H1 (cell line): ENCODE measurements around the gene REPS2.

Experiments used
- CBX8 ChIP-seq: fragments of 300-800, 300-1000 bp; sonication (generic); IDR thresholded peaks from 2 replicates; pipeline ENCODE4 v1.7.1; 2016; ENCODE audit warnings: low read depth, low read length, borderline replicate concordance
- CEBPB ChIP-seq: IDR thresholded peaks from 2 replicates; pipeline ENCODE4 v1.6.1; 2012; ENCODE audit warnings: low read depth, low read length
- CREB1 ChIP-seq: IDR thresholded peaks from 2 replicates; pipeline ENCODE4 v1.6.1; 2012; ENCODE audit warnings: inconsistent platforms
- CTCF ChIP-seq, 3 experiments: IDR thresholded peaks; 1 replicate in 2 of 3; 2 replicates in 1 of 3; pipeline versions ENCODE4 v1.5.1 to v1.6.1; 2011; ENCODE audit warnings: low read length in 3 of 3, mild to moderate bottlenecking in 3 of 3, inconsistent platforms in 2 of 3, low read depth in 1 of 3, moderate library complexity in 1 of 3; ENCODE audit not compliant: insufficient read depth in 1 of 3; ENCODE audit errors: control extremely low read depth in 1 of 3
- EP300 ChIP-seq, 2 experiments: IDR thresholded peaks; 1 replicate in 1 of 2; 2 replicates in 1 of 2; pipeline ENCODE4 v1.6.1; 2011 to 2012; ENCODE audit warnings: low read depth in 2 of 2, low read length in 2 of 2, mild to moderate bottlenecking in 2 of 2, borderline replicate concordance in 1 of 2, inconsistent platforms in 1 of 2, moderate library complexity in 1 of 2
- GABPA ChIP-seq: IDR thresholded peaks from 2 replicates; pipeline ENCODE4 v1.6.1; 2011; ENCODE audit warnings: mild to moderate bottlenecking, low read length, moderate library complexity, borderline replicate concordance; ENCODE audit not compliant: insufficient read depth
- POLR2A ChIP-seq, 2 experiments: IDR thresholded peaks; 1 replicate in 1 of 2; 2 replicates in 1 of 2; pipeline ENCODE4 v1.6.1; 2011; ENCODE audit warnings: low read depth in 2 of 2, low read length in 2 of 2, mild to moderate bottlenecking in 2 of 2; ENCODE audit errors: control extremely low read depth in 1 of 2
- POLR2AphosphoS5 ChIP-seq: IDR thresholded peaks from 2 replicates; pipeline ENCODE4 v1.6.1; 2011; ENCODE audit warnings: low read depth, low read length
- RAD21 ChIP-seq, 2 experiments: IDR thresholded peaks in 1 of 2; conservative IDR thresholded peaks in 1 of 2; 2 replicates each; pipeline ENCODE4 v1.6.1; 2011; ENCODE audit warnings: low read depth in 2 of 2, low read length in 2 of 2, improper control_type of control experiment in 1 of 2, inconsistent platforms in 1 of 2, mild to moderate bottlenecking in 1 of 2, moderate library complexity in 1 of 2
- RNF2 ChIP-seq: fragments of 200-900, 300-1000 bp; sonication (generic); IDR thresholded peaks from 2 replicates; pipeline ENCODE4 v1.7.1; 2016; ENCODE audit warnings: borderline replicate concordance, low read depth, mild to moderate bottlenecking, antibody characterized with exemption, low read length; ENCODE audit not compliant: poor library complexity, severe bottlenecking; ENCODE audit errors: missing control alignments
- SUZ12 ChIP-seq: fragments of 200-600 bp; sonication (generic); IDR thresholded peaks from 2 replicates; pipeline ENCODE4 v1.6.1; 2012; ENCODE audit warnings: mild to moderate bottlenecking, inconsistent platforms, low read length, moderate library complexity, mixed read lengths
- YY1 ChIP-seq: IDR thresholded peaks from 2 replicates; pipeline ENCODE4 v1.6.1; 2011; ENCODE audit warnings: low read depth, mild to moderate bottlenecking, low read length
- ZNF274 ChIP-seq: IDR thresholded peaks from 2 replicates; pipeline ENCODE4 v1.7.0; 2012; ENCODE audit warnings: low read length, borderline replicate concordance; ENCODE audit errors: extremely low read depth

DNA sequence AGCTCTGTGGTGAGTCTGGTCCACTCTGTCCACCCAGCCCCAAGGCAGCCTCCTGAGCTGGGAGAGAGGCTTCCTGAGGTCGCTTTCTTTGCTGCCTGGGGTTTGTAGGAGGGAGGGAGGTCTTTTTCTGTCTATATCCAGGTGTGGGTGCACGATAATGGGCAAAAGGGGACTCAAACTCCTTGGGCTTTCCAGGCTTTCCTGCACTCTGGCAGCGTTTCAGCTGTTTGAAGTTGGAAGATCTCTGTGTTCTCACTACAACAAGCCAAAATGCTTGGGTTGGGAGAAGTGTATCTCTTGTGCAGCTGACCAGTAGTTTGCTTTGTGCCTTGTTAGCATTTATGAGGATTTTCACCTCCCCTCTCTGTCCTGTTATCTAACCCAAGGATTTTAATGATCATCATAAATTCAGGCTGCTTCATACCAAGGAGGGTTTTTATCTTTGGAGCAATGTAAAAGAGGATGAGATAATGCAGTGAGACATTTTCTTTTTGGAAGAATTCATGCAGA lies 126.3 kb downstream of the REPS2 start:
- no peak for TF ChIP-seq CTCF (IDR thresholded peaks at IDR 0.05; ENCODE audit: control extremely low read depth in 1 of 3, insufficient read depth in 1 of 3, low read depth in 1 of 3, low read length in 3 of 3)
- TF ChIP-seq ZNF274, result no peak
- TF ChIP-seq POLR2A (IDR thresholded peaks at IDR 0.05; ENCODE audit: control extremely low read depth in 1 of 2, low read depth in 2 of 2, low read length in 2 of 2), result no peak
- no peak for TF ChIP-seq POLR2AphosphoS5
- TF ChIP-seq RNF2, result no peak
- TF ChIP-seq SUZ12, result no peak
- TF ChIP-seq GABPA, result no peak
- TF ChIP-seq YY1, result no peak
- TF ChIP-seq RAD21 (IDR thresholded peaks at IDR 0.05 in 1 of 2, conservative IDR thresholded peaks at IDR 0.05 in 1 of 2; ENCODE audit: low read depth in 2 of 2, low read length in 2 of 2), result no peak
- TF ChIP-seq CEBPB, result no peak
- TF ChIP-seq CREB1, result no peak
- TF ChIP-seq CBX8, result no peak
- no peak for TF ChIP-seq EP300 (IDR thresholded peaks at IDR 0.05; ENCODE audit: borderline replicate concordance in 1 of 2, low read depth in 2 of 2, low read length in 2 of 2)
